Common myeloid progenitor, CD34-positive (primary cell): ENCODE measurements around the gene GJA4.

Experiments
- CTCF ChIA-PET: fragments of 350-600 bp; sonication (Branson Sonifier 250); formaldehyde crosslinking; loops from one replicate; lab custom pipeline; 2021; ENCODE audit warnings: antibody characterized with exemption; lab: Charles Lee
- POLR2A ChIA-PET: fragments of 350-600 bp; sonication (Branson Sonifier 250); formaldehyde crosslinking; loops from one replicate; lab custom pipeline; 2021; ENCODE audit warnings: antibody characterized with exemption; lab: Charles Lee
- DNase-seq, 3 donors: peaks; one replicate each; pipeline versions ENCODE4 v3.0.0 to v3.0.0-alpha.2; 2013
- H3K27ac ChIP-seq, 2 experiments: 1 replicate in 1 of 2; 2 replicates in 1 of 2; pipeline ENCODE4 v1.7.0; 2013; ENCODE audit warnings: inconsistent platforms in 2 of 2, low read length in 2 of 2, mild to moderate bottlenecking in 2 of 2, low read depth in 1 of 2, moderate library complexity in 1 of 2; ENCODE audit not compliant: severe bottlenecking in 2 of 2, insufficient read depth in 1 of 2, poor library complexity in 1 of 2
- H3K27me3 ChIP-seq, 5 experiments: replicated peaks in 2 of 5; 1 replicate in 3 of 5; 2 replicates in 2 of 5; pipeline versions ENCODE4 v1.6.1 to v1.7.0; 2013; ENCODE audit warnings: low read length in 4 of 5, mild to moderate bottlenecking in 2 of 5, moderate library complexity in 2 of 5, inconsistent platforms in 1 of 5; ENCODE audit not compliant: insufficient read depth in 5 of 5, control insufficient read depth in 4 of 5
- H3K36me3 ChIP-seq, 4 experiments: 1 replicate in 2 of 4; 2 replicates in 2 of 4; pipeline versions ENCODE4 v1.6.1 to v1.7.0; 2013; ENCODE audit warnings: low read length in 3 of 4, control low read depth in 1 of 4, mild to moderate bottlenecking in 1 of 4; ENCODE audit not compliant: control insufficient read depth in 4 of 4, insufficient read depth in 4 of 4
- H3K4me1 ChIP-seq, 4 experiments: 1 replicate in 3 of 4; 2 replicates in 1 of 4; pipeline versions ENCODE4 v1.6.1 to v1.7.1; 2013; ENCODE audit warnings: low read length in 3 of 4, mild to moderate bottlenecking in 3 of 4, control low read depth in 1 of 4, inconsistent platforms in 1 of 4, moderate library complexity in 1 of 4; ENCODE audit not compliant: control insufficient read depth in 4 of 4, insufficient read depth in 4 of 4; ENCODE audit errors: control extremely low read depth in 1 of 4
- H3K4me3 ChIP-seq, 7 experiments: 1 replicate in 4 of 7; 2 replicates in 3 of 7; pipeline versions ENCODE4 v1.5.1 to v1.7.0; 2013; ENCODE audit warnings: mild to moderate bottlenecking in 7 of 7, low read length in 6 of 7, moderate library complexity in 6 of 7, inconsistent platforms in 2 of 7, low read depth in 2 of 7, control low read depth in 1 of 7; ENCODE audit not compliant: insufficient read depth in 4 of 7, control insufficient read depth in 1 of 7; ENCODE audit errors: extremely low read depth in 1 of 7
- H3K9me3 ChIP-seq, 5 experiments: 1 replicate in 4 of 5; 2 replicates in 1 of 5; pipeline versions ENCODE4 v1.6.1 to v1.7.1; 2013; ENCODE audit warnings: low read length in 4 of 5, mild to moderate bottlenecking in 2 of 5, inconsistent platforms in 1 of 5, low read depth in 1 of 5, moderate library complexity in 1 of 5; ENCODE audit not compliant: control insufficient read depth in 4 of 5, insufficient read depth in 2 of 5; ENCODE audit errors: control extremely low read depth in 1 of 5
- WGBS: methylation state at CpG from one replicate; pipeline ENCODE4 v1.1.5; 2013; ENCODE audit not compliant: insufficient coverage; 5-methylcytosine and 5-hydroxymethylcytosine counted together

The GJA4 gene

GRCh38 chr1:34787461-34788420 lies 5.1 kb upstream of the GJA4 start:
- Histone ChIP-seq H3K27me3 (peaks cover 0 to 27% (median 12%) of the 10 kb centered on the region in 5 experiments), H3K27ac (no peak overlapping the region), H3K4me1 (peaks cover 0 to 8% (median 3%) of the 10 kb centered on the region in 4 experiments), H3K36me3 (no peaks in the 10 kb centered on the region), H3K4me3 (no peak overlapping the region), H3K9me3 (no peaks in the 10 kb centered on the region)
- ChIA-PET CTCF (interaction anchor here (0.7 to 4.7 kb wide), 7 partner anchors 8 to 65 kb away, joined by 3 to 29 read pairs (median 4); no protein-coding TSS in a partner anchor), POLR2A (no interaction called here)
- peak; percentile 28 to 49 (median 45) for DNase-seq
- 83% methylated on average over 6 of the region's 9 CpGs for WGBS

GRCh38 chr1:34790985-34791384 lies 1.8 kb upstream of the GJA4 start:
- H3K27me3 ChIP-seq, result peaks cover 0 to 25% (median 10%) of the 10 kb centered on the region in 5 experiments
- no peak overlapping the region for H3K4me3 ChIP-seq
- ChIA-PET CTCF (interaction anchor here (0.7 to 1.2 kb wide), 2 partner anchors 19 to 75 kb away, joined by 3 read pairs; no protein-coding TSS in a partner anchor), POLR2A (no interaction called here)
- peaks cover 0 to 10% (median 4%) of the 10 kb centered on the region in 4 experiments for H3K4me1 ChIP-seq
- 100% methylated on average over 3 of the region's 6 CpGs for WGBS
- no peaks in the 10 kb centered on the region for H3K9me3 ChIP-seq
- no peak for DNase-seq
- H3K36me3 ChIP-seq, result no peaks in the 10 kb centered on the region
- no peak overlapping the region for H3K27ac ChIP-seq

DNA sequence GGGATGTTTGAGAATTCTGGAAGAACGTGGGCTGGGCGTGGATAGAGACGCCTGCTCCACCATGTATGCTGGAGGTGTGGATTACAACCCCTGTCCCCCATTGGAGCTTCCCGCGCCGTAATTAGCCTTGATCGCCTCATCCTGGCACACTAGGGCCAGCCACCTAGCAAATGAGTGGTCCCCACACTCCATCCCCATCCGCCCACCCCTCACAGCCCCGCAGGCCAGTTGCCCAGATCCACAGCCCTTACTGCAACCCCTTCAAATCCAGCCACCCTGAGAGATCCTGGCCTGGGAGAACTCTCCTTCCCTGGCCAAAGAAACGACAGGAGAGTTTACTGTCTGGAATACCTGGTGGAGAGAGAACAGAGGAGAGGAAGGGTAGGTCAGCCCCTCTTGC lies 375 bp upstream of the GJA4 start:
- H3K4me3 ChIP-seq, result peak overlapping the region in 2 of 7 experiments; percentile 24 to 57
- H3K4me1 ChIP-seq, result peaks cover 0 to 10% (median 4%) of the 10 kb centered on the region in 4 experiments
- no peak for DNase-seq
- WGBS, result 68% methylated on average over 8 of the region's 10 CpGs
- no peaks in the 10 kb centered on the region for H3K9me3 ChIP-seq
- peaks cover 0 to 25% (median 9%) of the 10 kb centered on the region in 5 experiments for H3K27me3 ChIP-seq
- no peak overlapping the region for H3K27ac ChIP-seq
- ChIA-PET CTCF (no interaction called here), POLR2A (no interaction called here)
- H3K36me3 ChIP-seq, result no peaks in the 10 kb centered on the region

DNA sequence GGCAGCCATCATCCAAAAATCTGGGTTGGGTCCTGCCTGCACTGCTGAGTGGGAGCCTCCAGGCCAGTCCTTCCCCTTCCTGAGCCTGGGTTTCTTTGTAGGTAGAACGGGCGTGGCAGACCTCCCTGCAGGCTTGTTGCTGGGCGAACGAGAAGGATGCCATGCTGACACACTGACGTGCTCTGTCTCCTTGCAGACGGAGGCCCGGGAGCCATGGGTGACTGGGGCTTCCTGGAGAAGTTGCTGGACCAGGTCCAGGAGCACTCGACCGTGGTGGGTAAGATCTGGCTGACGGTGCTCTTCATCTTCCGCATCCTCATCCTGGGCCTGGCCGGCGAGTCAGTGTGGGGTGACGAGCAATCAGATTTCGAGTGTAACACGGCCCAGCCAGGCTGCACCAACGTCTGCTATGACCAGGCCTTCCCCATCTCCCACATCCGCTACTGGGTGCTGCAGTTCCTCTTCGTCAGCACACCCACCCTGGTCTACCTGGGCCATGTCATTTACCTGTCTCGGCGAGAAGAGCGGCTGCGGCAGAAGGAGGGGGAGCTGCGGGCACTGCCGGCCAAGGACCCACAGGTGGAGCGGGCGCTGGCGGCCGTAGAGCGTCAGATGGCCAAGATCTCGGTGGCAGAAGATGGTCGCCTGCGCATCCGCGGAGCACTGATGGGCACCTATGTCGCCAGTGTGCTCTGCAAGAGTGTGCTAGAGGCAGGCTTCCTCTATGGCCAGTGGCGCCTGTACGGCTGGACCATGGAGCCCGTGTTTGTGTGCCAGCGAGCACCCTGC lies 1.4 kb downstream of the GJA4 start:
- H3K4me3 ChIP-seq, result no peak overlapping the region
- POLR2A ChIA-PET, result no interaction called here
- CTCF ChIA-PET, result no interaction called here
- DNase-seq, result no peak
- H3K27me3 ChIP-seq, result peaks cover 0 to 23% (median 9%) of the 10 kb centered on the region in 5 experiments
- peaks cover 0 to 10% (median 4%) of the 10 kb centered on the region in 4 experiments for H3K4me1 ChIP-seq
- no peaks in the 10 kb centered on the region for H3K9me3 ChIP-seq
- no peak overlapping the region for H3K27ac ChIP-seq
- H3K36me3 ChIP-seq, result no peaks in the 10 kb centered on the region
- WGBS, result 95% methylated on average over 39 of the region's 40 CpGs

DNA sequence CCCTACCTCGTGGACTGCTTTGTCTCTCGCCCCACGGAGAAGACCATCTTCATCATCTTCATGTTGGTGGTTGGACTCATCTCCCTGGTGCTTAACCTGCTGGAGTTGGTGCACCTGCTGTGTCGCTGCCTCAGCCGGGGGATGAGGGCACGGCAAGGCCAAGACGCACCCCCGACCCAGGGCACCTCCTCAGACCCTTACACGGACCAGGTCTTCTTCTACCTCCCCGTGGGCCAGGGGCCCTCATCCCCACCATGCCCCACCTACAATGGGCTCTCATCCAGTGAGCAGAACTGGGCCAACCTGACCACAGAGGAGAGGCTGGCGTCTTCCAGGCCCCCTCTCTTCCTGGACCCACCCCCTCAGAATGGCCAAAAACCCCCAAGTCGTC lies 2.0 kb downstream of the GJA4 start:
- WGBS, result 99% methylated on average over 11 of the region's 12 CpGs
- DNase-seq, result no peak
- Histone ChIP-seq H3K4me3 (no peak overlapping the region), H3K27me3 (peaks cover 0 to 23% (median 9%) of the 10 kb centered on the region in 5 experiments), H3K4me1 (peaks cover 0 to 10% (median 4%) of the 10 kb centered on the region in 4 experiments), H3K27ac (no peak overlapping the region), H3K9me3 (no peaks in the 10 kb centered on the region), H3K36me3 (no peaks in the 10 kb centered on the region)
- ChIA-PET CTCF (no interaction called here), POLR2A (no interaction called here)

- POLR2A ChIA-PET, result no interaction called here
- Histone ChIP-seq H3K27ac (no peak overlapping the region), H3K4me1 (peaks cover 0 to 10% (median 4%) of the 10 kb centered on the region in 4 experiments), H3K36me3 (no peaks in the 10 kb centered on the region), H3K9me3 (no peaks in the 10 kb centered on the region), H3K4me3 (no peak overlapping the region), H3K27me3 (peaks cover 0 to 23% (median 9%) of the 10 kb centered on the region in 5 experiments)
- DNase-seq, result no peak
- CTCF ChIA-PET, result interaction anchor here (1.3 to 1.9 kb wide), 2 partner anchors 8 to 52 kb away, joined by 3 to 5 read pairs; no protein-coding TSS in a partner anchor
- WGBS, result 97% methylated on average over 4 of the region's 6 CpGs
Observed at GRCh38 chr1:34795916-34796315, 3.1 kb downstream of the GJA4 start.
